HCT116 (cell line): ENCODE results near the gene TRAPPC12.

Experiments used
- JUND ChIP-seq: IDR thresholded peaks from 2 replicates; pipeline ENCODE4 v1.6.1; 2012
- POLR2A ChIP-seq: IDR thresholded peaks from 2 replicates; pipeline ENCODE4 v1.7.0; 2011; ENCODE audit warnings: borderline replicate concordance; ENCODE audit not compliant: insufficient read depth, insufficient read length; ENCODE audit errors: extremely low read depth
- SP1 ChIP-seq: IDR thresholded peaks from 2 replicates; pipeline ENCODE4 v1.6.1; 2012; ENCODE audit warnings: low read depth

GRCh38 chr2:3504741-3505140 is 125.2 kb downstream of the TRAPPC12 start:
- TF ChIP-seq JUND (no peak), POLR2A (no peak), SP1 (no peak)
